Measurements from ENCODE around the gene IQCF6.

DNA sequence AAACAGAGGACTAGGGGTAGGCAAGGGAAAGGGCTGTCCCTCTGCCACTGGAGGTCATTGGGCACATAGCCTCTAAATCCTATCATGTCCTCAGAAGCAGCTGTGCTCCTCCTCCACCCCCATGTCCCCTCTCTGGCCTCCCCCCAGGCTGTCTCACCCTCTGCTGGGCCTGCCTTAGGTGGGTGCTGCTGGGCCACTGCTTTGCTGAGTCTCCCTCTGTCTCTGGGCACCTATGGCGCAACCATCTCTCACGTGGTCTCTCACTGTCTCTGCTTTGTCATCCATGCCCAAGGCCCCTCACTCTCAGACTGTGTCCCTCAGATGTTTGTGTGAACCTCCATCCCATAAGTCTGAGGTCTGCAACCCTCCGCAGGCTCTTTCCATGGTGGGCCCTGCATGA lies 35.0 kb upstream of the IQCF6 start:
- TF ChIP-seq, protein P1, sequence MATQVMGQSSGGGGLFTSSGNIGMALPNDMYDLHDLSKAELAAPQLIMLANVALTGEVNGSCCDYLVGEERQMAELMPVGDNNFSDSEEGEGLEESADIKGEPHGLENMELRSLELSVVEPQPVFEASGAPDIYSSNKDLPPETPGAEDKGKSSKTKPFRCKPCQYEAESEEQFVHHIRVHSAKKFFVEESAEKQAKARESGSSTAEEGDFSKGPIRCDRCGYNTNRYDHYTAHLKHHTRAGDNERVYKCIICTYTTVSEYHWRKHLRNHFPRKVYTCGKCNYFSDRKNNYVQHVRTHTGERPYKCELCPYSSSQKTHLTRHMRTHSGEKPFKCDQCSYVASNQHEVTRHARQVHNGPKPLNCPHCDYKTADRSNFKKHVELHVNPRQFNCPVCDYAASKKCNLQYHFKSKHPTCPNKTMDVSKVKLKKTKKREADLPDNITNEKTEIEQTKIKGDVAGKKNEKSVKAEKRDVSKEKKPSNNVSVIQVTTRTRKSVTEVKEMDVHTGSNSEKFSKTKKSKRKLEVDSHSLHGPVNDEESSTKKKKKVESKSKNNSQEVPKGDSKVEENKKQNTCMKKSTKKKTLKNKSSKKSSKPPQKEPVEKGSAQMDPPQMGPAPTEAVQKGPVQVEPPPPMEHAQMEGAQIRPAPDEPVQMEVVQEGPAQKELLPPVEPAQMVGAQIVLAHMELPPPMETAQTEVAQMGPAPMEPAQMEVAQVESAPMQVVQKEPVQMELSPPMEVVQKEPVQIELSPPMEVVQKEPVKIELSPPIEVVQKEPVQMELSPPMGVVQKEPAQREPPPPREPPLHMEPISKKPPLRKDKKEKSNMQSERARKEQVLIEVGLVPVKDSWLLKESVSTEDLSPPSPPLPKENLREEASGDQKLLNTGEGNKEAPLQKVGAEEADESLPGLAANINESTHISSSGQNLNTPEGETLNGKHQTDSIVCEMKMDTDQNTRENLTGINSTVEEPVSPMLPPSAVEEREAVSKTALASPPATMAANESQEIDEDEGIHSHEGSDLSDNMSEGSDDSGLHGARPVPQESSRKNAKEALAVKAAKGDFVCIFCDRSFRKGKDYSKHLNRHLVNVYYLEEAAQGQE (IDR thresholded peaks at IDR 0.05; ENCODE audit: borderline replicate concordance) = no peak
- TF ChIP-seq, protein P2, sequence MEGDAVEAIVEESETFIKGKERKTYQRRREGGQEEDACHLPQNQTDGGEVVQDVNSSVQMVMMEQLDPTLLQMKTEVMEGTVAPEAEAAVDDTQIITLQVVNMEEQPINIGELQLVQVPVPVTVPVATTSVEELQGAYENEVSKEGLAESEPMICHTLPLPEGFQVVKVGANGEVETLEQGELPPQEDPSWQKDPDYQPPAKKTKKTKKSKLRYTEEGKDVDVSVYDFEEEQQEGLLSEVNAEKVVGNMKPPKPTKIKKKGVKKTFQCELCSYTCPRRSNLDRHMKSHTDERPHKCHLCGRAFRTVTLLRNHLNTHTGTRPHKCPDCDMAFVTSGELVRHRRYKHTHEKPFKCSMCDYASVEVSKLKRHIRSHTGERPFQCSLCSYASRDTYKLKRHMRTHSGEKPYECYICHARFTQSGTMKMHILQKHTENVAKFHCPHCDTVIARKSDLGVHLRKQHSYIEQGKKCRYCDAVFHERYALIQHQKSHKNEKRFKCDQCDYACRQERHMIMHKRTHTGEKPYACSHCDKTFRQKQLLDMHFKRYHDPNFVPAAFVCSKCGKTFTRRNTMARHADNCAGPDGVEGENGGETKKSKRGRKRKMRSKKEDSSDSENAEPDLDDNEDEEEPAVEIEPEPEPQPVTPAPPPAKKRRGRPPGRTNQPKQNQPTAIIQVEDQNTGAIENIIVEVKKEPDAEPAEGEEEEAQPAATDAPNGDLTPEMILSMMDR (IDR thresholded peaks at IDR 0.05; ENCODE audit: poor library complexity, severe bottlenecking) = no peak
